K562 (cell line): ENCODE data around the gene KRI1. TPM values are rescaled to one million over a fixed set of nuclear protein-coding genes. Genes with fewer than 3 reads are reported as not detected.

ENCODE experiments used
- CBX1 ChIP-seq: sonication (generic); IDR thresholded peaks from 2 replicates; pipeline ENCODE4 v1.6.1; 2016; ENCODE audit warnings: antibody characterized with exemption, low read depth, mild to moderate bottlenecking
- FOXK2 ChIP-seq, 2 experiments: fragments of 450-650 bp; IDR thresholded peaks in 1 of 2; conservative IDR thresholded peaks in 1 of 2; 2 replicates each; pipeline ENCODE4 v1.6.1; 2016; ENCODE audit warnings: low read depth in 2 of 2, mild to moderate bottlenecking in 1 of 2
- FUS ChIP-seq: fragments of 200-400 bp; formaldehyde crosslinking; optimal IDR thresholded peaks from 2 replicates; pipeline ENCODE3; 2017; ENCODE audit warnings: low read depth, low read length
- HDAC3 ChIP-seq: fragments of 450-650 bp; IDR thresholded peaks from 2 replicates; pipeline ENCODE4 v1.6.1; 2018; ENCODE audit warnings: borderline replicate concordance, mild to moderate bottlenecking, moderate library complexity; ENCODE audit not compliant: partially characterized antibody
- MEF2A ChIP-seq: IDR thresholded peaks from 2 replicates; pipeline ENCODE4 v1.6.1; 2011; ENCODE audit warnings: low read depth, mild to moderate bottlenecking, low read length, moderate library complexity; ENCODE audit not compliant: control insufficient read depth
- PCBP1 ChIP-seq: fragments of 200-400 bp; formaldehyde crosslinking; IDR thresholded peaks from 2 replicates; pipeline ENCODE4 v1.6.1; 2018; ENCODE audit warnings: mild to moderate bottlenecking, low read depth, low read length; ENCODE audit not compliant: poor library complexity, severe bottlenecking
- PHF8 ChIP-seq: fragments of 200-600 bp; sonication (generic); IDR thresholded peaks from 2 replicates; pipeline ENCODE4 v1.6.1; 2012; ENCODE audit warnings: mixed run types, mild to moderate bottlenecking, inconsistent platforms, low read length, moderate library complexity, borderline replicate concordance
- ZKSCAN1 ChIP-seq: fragments of 150-350 bp; IDR thresholded peaks from 2 replicates; pipeline ENCODE4 v1.6.1; 2016; ENCODE audit warnings: low read depth, low read length
- ZNF165 ChIP-seq: fragments of 250-450 bp; sonication (Bioruptor Pico); IDR thresholded peaks from 2 replicates; pipeline ENCODE4 v1.4.0; 2020; ENCODE audit warnings: borderline replicate concordance
- polyA plus RNA-seq, 8 experiments: library from polyadenylated mRNA; depleted of rRNA in 4 of 8; stranded (reverse) in 5 of 8; unstranded in 3 of 8; fragments of >200 nt; fragmentation: Nextera tagmentation in 2 of 8; fragmentation: Illumina TruSeq in 1 of 8; extraction: Ambion mirVana in 2 of 8; extraction: Trizol in 1 of 8; gene quantifications; 2 replicates each; pipeline versions ENCODE4 v1.2.1 to v1.2.3, GENCODE V29; 2011 to 2014; ENCODE audit warnings: inconsistent platforms in 1 of 8, missing spikeins in 1 of 8
- total RNA-seq, 7 experiments: library from RNA; depleted of rRNA in 6 of 7; stranded (reverse); fragments of >200 nt in 6 of 7; fragmentation: Illumina TruSeq in 2 of 7; extraction: Trizol in 2 of 7; gene quantifications; 2 replicates each; pipeline versions ENCODE4 v1.2.1 to v1.2.3, GENCODE V29; 2011 to 2021; ENCODE audit warnings: low replicate concordance in 1 of 7
- TF ChIP-seq, protein P1 (sequence below): fragments of 450-650 bp; IDR thresholded peaks from 2 replicates; pipeline ENCODE4 v1.6.1; 2016; ENCODE audit warnings: mild to moderate bottlenecking, moderate library complexity
- TF ChIP-seq, protein P2 (sequence below): fragments of 450-650 bp; IDR thresholded peaks from 2 replicates; pipeline ENCODE4 v1.6.1; 2016; ENCODE audit warnings: borderline replicate concordance

The KRI1 gene
- total and polyA plus RNA-seq, 9 of the 15 experiments (the other 6 are each of a cell fraction or from before 2014, with no cell fraction given): 1.1 to 50.7 (median 24.7) TPM

DNA sequence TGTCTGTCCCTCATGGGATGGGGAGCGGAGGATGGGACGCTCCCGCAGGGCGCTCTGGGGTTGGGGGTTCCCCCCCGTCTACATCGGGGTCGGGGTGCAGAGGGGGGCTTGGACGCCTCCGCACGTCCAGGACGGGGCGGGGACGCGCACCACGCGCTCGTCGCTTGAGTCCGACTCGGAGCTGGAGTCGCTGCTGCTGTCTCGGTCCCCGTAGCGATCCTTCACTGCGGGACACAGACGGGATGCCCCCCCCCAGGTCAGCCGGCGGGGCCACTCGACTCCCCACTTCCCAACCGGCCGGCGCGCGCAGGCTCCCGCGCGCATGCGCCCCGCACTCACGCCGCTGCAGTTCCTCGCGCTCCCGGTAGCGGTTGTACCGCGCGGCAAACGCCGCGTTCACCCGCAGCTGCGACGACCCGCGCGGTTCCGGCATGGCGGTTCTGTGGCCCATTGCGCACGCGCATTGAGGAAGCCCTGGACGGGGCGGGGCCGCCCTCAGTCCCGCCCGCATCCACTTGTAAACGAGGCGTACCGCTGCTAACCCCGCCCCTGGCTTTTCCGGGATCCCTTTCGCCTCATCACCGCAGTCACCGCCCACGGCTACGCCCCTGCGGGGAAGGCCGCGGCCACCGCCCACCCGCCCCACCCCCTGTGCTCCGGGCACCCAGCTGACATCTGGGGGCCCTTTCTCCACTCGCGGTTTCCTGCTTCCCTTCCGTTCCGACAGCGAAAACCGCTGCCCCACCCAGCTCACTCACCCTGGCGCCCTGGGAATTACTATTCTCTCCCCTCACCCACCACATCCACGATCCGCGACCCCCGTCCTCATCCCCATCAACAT is at the start of gene KRI1 (continued):
- TF ChIP-seq, protein P1, sequence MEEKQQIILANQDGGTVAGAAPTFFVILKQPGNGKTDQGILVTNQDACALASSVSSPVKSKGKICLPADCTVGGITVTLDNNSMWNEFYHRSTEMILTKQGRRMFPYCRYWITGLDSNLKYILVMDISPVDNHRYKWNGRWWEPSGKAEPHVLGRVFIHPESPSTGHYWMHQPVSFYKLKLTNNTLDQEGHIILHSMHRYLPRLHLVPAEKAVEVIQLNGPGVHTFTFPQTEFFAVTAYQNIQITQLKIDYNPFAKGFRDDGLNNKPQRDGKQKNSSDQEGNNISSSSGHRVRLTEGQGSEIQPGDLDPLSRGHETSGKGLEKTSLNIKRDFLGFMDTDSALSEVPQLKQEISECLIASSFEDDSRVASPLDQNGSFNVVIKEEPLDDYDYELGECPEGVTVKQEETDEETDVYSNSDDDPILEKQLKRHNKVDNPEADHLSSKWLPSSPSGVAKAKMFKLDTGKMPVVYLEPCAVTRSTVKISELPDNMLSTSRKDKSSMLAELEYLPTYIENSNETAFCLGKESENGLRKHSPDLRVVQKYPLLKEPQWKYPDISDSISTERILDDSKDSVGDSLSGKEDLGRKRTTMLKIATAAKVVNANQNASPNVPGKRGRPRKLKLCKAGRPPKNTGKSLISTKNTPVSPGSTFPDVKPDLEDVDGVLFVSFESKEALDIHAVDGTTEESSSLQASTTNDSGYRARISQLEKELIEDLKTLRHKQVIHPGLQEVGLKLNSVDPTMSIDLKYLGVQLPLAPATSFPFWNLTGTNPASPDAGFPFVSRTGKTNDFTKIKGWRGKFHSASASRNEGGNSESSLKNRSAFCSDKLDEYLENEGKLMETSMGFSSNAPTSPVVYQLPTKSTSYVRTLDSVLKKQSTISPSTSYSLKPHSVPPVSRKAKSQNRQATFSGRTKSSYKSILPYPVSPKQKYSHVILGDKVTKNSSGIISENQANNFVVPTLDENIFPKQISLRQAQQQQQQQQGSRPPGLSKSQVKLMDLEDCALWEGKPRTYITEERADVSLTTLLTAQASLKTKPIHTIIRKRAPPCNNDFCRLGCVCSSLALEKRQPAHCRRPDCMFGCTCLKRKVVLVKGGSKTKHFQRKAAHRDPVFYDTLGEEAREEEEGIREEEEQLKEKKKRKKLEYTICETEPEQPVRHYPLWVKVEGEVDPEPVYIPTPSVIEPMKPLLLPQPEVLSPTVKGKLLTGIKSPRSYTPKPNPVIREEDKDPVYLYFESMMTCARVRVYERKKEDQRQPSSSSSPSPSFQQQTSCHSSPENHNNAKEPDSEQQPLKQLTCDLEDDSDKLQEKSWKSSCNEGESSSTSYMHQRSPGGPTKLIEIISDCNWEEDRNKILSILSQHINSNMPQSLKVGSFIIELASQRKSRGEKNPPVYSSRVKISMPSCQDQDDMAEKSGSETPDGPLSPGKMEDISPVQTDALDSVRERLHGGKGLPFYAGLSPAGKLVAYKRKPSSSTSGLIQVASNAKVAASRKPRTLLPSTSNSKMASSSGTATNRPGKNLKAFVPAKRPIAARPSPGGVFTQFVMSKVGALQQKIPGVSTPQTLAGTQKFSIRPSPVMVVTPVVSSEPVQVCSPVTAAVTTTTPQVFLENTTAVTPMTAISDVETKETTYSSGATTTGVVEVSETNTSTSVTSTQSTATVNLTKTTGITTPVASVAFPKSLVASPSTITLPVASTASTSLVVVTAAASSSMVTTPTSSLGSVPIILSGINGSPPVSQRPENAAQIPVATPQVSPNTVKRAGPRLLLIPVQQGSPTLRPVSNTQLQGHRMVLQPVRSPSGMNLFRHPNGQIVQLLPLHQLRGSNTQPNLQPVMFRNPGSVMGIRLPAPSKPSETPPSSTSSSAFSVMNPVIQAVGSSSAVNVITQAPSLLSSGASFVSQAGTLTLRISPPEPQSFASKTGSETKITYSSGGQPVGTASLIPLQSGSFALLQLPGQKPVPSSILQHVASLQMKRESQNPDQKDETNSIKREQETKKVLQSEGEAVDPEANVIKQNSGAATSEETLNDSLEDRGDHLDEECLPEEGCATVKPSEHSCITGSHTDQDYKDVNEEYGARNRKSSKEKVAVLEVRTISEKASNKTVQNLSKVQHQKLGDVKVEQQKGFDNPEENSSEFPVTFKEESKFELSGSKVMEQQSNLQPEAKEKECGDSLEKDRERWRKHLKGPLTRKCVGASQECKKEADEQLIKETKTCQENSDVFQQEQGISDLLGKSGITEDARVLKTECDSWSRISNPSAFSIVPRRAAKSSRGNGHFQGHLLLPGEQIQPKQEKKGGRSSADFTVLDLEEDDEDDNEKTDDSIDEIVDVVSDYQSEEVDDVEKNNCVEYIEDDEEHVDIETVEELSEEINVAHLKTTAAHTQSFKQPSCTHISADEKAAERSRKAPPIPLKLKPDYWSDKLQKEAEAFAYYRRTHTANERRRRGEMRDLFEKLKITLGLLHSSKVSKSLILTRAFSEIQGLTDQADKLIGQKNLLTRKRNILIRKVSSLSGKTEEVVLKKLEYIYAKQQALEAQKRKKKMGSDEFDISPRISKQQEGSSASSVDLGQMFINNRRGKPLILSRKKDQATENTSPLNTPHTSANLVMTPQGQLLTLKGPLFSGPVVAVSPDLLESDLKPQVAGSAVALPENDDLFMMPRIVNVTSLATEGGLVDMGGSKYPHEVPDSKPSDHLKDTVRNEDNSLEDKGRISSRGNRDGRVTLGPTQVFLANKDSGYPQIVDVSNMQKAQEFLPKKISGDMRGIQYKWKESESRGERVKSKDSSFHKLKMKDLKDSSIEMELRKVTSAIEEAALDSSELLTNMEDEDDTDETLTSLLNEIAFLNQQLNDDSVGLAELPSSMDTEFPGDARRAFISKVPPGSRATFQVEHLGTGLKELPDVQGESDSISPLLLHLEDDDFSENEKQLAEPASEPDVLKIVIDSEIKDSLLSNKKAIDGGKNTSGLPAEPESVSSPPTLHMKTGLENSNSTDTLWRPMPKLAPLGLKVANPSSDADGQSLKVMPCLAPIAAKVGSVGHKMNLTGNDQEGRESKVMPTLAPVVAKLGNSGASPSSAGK: peak; percentile 95
- peak; percentile 71; the same call in 1 of the 2 replicates for TF ChIP-seq CBX1
- TF ChIP-seq ZKSCAN1: 0 out of 2 replicates have a peak, but pooled peaks have one; percentile 19
- TF ChIP-seq, protein P2, sequence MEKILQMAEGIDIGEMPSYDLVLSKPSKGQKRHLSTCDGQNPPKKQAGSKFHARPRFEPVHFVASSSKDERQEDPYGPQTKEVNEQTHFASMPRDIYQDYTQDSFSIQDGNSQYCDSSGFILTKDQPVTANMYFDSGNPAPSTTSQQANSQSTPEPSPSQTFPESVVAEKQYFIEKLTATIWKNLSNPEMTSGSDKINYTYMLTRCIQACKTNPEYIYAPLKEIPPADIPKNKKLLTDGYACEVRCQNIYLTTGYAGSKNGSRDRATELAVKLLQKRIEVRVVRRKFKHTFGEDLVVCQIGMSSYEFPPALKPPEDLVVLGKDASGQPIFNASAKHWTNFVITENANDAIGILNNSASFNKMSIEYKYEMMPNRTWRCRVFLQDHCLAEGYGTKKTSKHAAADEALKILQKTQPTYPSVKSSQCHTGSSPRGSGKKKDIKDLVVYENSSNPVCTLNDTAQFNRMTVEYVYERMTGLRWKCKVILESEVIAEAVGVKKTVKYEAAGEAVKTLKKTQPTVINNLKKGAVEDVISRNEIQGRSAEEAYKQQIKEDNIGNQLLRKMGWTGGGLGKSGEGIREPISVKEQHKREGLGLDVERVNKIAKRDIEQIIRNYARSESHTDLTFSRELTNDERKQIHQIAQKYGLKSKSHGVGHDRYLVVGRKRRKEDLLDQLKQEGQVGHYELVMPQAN: peak; percentile 62
- TF ChIP-seq HDAC3: no peak
- TF ChIP-seq PHF8: peak; percentile 77; the same call in 1 of the 2 replicates
- peak; percentile 72 for TF ChIP-seq PCBP1
- peak; percentile 35 for TF ChIP-seq FUS
- no peak for TF ChIP-seq ZNF165 (CRISPR knock-in tag)
- TF ChIP-seq MEF2A: no peak
- peak; percentile 85 to 86 for TF ChIP-seq FOXK2 (conservative IDR thresholded peaks at IDR 0.05 in 1 of 2, IDR thresholded peaks at IDR 0.05 in 1 of 2; ENCODE audit: low read depth in 2 of 2)
